DMS114 treated with DMSO at 0.1 percent for 48 hours (cell line): ENCODE data around the gene HEYL.

Source experiments
- DNase-seq: peaks from one replicate; lab custom pipeline; 2025; ENCODE audit not compliant: unreplicated experiment; lab: John Stamatoyannopoulos, UW

The HEYL gene

GRCh38 chr1:39668111-39668510 lies 28.7 kb upstream of the HEYL start:
- DNase-seq = no peak

- no peak for DNase-seq
Measured at GRCh38 chr1:39666772-39667171, 27.3 kb upstream of the HEYL start.

- DNase-seq = no peak
Measured at GRCh38 chr1:39663559-39663958, 24.1 kb upstream of the HEYL start.

DNA sequence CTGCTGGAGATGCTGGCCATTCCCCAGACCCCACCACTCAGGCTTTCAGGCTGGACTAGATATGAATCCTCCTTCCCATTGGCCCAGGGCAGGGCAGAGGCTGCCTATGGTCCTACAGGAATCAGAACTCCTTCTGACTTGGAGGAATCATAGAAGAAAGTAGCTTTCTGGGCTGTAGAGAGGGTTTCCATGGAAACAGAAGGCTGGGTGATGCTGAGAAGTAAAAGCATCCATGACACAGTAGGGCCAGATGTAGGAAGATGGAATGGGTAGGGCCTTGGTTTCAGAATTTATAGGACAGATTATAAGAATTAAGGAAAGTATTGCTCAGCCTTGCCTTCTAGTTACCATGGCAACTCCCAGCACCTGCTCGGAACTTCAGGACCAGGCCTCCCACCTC lies 23.4 kb upstream of the HEYL start:
- no peak for DNase-seq

DNA sequence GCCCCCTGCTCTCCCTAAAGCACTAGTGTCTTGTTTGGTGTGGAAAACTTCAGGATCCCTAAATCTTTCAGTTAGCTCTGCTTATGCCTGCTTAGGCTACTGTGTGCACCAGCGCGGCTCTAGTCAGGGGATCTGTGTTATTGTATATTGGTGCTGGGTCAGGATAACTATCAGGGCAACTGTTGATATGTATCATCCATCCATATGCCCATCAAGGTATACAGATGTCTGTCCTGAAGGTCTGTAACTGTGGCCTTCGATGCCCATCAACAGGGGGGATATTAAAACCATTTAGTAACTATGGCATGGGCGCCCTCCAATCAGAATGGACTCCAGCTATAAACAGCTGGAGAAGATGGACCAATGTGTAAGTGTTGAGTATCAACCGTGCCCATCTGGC lies 20.1 kb upstream of the HEYL start:
- DNase-seq = no peak

- DNase-seq = no peak
Measured at GRCh38 chr1:39659110-39659509, 19.7 kb upstream of the HEYL start.

GRCh38 chr1:39657923-39658485 lies 18.6 kb upstream of the HEYL start:
- no peak for DNase-seq

DNA sequence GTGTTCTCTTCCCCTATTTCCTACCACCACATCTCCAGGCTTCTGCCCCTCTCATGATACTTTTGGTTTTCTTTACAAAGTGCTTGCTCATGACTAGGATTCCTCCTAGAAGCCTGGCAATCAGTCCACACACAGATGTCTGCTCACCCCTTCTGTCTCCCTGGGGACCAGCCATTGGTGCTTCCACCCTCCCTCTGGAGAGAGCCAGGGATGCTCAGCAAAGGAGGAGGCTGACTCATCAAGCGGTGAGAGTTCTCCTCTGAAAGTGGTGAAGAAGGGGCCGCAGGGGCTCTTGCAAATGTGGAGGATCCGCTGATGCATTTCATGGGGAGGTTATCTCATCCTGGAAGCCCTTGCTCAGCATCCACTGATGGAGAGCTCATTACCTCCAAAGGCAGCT lies 18.0 kb upstream of the HEYL start:
- DNase-seq = no peak

DNA sequence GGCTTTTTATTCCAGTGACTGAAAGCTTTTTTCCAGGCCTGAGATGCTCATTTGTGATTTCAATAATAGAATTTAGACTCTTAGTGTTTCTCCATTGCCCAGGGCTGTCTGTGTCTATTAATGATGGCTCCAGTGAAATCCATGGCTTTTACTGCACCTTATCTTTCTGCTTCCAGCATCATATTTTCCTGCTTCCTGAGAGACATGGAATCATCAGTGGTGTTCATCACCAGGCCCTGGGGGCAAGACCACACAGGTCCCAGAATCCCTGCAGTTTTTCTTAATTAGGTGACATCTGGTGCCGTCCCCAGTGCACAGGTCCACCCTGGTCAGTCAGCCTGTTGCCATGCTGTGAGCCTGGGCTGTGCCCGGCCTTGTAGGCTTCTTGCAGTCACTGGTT lies 16.9 kb upstream of the HEYL start:
- no peak for DNase-seq

GRCh38 chr1:39655578-39656268 lies 16.3 kb upstream of the HEYL start:
- DNase-seq = no peak

- no peak for DNase-seq
Measured at GRCh38 chr1:39654291-39654690, 14.8 kb upstream of the HEYL start.

- DNase-seq = peak; percentile 67
Measured at GRCh38 chr1:39653546-39654031, 14.1 kb upstream of the HEYL start.

GRCh38 chr1:39652554-39652953 lies 13.1 kb upstream of the HEYL start:
- DNase-seq = no peak

- DNase-seq = no peak
Measured at GRCh38 chr1:39652105-39652504, 12.7 kb upstream of the HEYL start.

DNA sequence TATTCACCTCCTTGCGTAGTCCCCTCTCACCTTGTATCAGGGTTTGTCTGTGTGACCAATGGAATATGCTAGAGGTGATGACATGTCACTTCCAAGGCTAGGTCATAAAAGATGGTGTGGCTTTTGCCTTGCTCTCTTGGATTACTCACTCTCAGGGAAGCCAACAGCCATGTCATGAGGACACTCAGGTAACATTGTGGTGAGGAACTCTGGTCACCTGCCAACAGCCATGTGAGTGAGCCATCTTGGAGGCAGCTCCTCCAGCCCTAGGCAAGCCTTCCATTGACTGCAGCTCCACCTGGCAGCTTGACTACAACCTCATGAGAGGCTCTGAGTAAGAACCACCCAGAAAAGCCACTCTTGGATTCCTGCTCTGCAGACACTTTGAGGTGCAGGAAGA lies 11.0 kb upstream of the HEYL start:
- no peak for DNase-seq

DNA sequence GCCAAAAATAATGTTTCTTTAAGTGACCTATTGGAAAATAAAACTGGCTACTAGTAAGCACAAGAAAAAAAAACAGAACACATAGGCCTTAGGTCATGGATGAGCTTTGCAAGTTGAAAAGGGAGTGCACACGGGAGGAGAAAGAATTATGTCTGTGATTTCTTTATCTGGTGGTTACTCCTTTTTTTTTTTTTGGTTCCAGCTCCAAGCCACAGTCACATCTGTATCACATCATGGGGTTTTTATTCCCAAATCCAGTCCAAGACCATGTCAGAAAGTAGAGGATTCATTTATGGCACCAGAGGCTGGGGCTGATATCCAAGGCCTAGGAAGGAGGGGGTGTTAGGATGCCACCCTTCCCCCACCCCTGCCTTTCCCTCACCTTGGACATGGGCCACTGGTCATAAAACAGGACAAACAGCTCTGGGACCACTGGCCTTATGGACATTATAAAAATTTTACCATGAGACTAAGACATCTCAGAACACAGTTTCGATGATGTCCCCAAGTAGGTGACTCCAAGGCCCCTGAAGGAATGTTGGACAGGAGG lies 10.3 kb upstream of the HEYL start:
- DNase-seq = no peak

DNA sequence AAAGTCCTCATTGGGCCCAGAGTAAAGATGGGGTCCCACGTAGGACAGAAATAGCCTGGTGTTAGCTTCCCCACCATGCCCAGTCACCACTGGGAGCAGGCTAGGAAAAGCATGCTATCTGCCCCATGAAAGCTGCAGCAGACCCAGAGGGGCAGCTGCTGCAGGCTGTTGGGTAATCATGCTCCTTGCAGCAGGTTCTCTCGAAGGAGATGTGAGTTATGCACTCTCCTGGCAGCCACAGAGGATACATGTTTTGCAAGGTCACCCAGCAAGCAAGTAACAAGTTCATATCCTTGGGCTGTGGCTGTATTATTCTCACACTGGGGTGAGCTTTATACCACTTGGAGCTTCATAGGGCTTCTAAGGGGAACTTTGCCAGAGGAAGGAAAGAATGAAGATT lies 9.1 kb upstream of the HEYL start:
- DNase-seq = no peak

DNA sequence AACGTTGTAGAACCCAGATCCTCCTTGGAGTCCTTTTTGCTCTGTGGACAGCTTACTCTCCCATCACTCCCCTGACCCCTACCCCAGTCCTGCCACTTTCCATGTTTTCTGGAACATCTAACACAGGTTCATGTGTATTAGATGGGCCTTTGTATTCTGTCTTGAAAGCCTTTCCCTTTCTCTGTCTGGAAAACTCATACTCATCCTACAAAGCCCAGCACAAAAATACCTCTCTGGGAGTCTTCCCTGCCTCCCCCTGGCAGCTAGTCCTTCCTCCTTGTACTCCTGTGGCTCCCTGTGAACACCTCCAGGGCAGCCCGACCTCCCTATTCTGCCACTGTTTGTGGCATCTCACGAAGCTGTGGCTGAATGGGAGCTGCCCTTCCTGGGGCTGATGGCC lies 7.8 kb upstream of the HEYL start:
- DNase-seq = no peak

- no peak for DNase-seq
Measured at GRCh38 chr1:39646232-39647081, 7.0 kb upstream of the HEYL start.

GRCh38 chr1:39645411-39646043 lies 6.1 kb upstream of the HEYL start:
- no peak for DNase-seq

- DNase-seq = no peak
Measured at GRCh38 chr1:39643705-39644104, 4.3 kb upstream of the HEYL start.
